SJCRH30 (cell line): ENCODE measurements around the gene ATP13A3. TPM values are rescaled to one million over a fixed set of nuclear protein-coding genes. Genes with fewer than 3 reads are reported as not detected.

ENCODE experiments used
- DNase-seq, 2 experiments: peaks; one replicate each; pipeline ENCODE4 v3.0.0-alpha.2; 2015 to 2020
- H3K27ac ChIP-seq: fragments of 250-450 bp; sonication (Bioruptor Pico); 2 replicates; pipeline ENCODE4 v1.5.1; 2020; ENCODE audit warnings: mild to moderate bottlenecking, moderate library complexity
- H3K27me3 ChIP-seq: fragments of 250-450 bp; sonication (Bioruptor Pico); 2 replicates; pipeline ENCODE4 v1.5.1; 2020; ENCODE audit warnings: mild to moderate bottlenecking, moderate library complexity
- H3K36me3 ChIP-seq: fragments of 250-450 bp; sonication (Bioruptor Pico); 2 replicates; pipeline ENCODE4 v1.5.1; 2020; ENCODE audit warnings: mild to moderate bottlenecking, moderate library complexity
- H3K4me1 ChIP-seq: fragments of 250-450 bp; sonication (Bioruptor Pico); 2 replicates; pipeline ENCODE4 v1.5.1; 2020; ENCODE audit warnings: mild to moderate bottlenecking, moderate library complexity
- H3K4me3 ChIP-seq: fragments of 250-450 bp; sonication (Bioruptor Pico); 2 replicates; pipeline ENCODE4 v1.5.1; 2020; ENCODE audit warnings: mild to moderate bottlenecking, moderate library complexity
- H3K9me3 ChIP-seq: fragments of 250-450 bp; sonication (Bioruptor Pico); replicated peaks from 2 replicates; pipeline ENCODE4 v1.5.1; 2020; ENCODE audit warnings: mild to moderate bottlenecking, moderate library complexity
- total RNA-seq: library from RNA; depleted of rRNA; stranded (reverse); fragments of >200 nt; shearing (Covaris generic); gene quantifications from 2 replicates; pipeline ENCODE4 v1.2.3, GENCODE V29; 2014

The ATP13A3 gene
- total RNA-seq, 1 experiment from 2014 or later, result 155 TPM

DNA sequence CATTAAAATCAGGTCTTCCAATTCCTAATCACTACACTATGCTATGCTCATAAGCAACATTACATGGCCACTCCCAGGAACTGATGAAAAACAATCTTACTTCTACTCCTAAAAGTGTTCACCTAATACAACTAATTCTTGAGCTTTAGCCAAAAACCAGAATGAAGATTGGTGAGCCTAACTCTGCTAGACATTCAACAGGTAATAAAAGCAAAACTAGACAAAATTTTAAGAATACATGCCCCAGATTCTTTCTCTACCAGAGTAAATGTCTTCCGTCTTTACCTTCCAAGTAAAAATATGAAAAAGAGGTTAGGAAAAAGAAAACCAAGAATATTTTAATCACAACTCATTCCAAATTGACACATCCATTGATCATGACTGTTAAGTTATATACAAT is 31.3 kb downstream of the ATP13A3 start:
- Histone ChIP-seq H3K9me3 (no peaks in the 10 kb centered on the region), H3K36me3 (peaks cover 72% of the 10 kb centered on the region)

DNA sequence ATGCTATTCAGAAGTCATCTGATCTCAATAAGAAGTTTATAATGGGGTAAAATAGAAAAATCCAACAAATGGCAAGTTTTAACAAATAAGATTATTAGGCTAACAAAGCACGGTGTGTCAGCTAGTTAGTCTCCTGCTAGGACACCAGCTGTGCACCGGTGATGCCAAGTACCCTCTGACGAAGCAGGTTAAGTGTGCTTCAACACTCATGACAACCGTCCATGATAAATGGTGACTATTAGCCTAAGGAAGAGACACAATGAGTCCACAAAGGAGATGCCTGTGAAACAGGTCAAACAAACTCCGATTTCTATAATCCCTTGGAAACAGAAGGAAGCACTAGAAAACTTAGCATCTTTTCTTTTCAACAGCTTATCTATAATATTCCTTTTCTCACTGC is 36.5 kb downstream of the ATP13A3 start:
- Histone ChIP-seq H3K4me3 (no peak overlapping the region), H3K36me3 (peaks cover 85% of the 10 kb centered on the region), H3K27me3 (no peaks in the 10 kb centered on the region), H3K9me3 (no peaks in the 10 kb centered on the region), H3K4me1 (no peaks in the 10 kb centered on the region), H3K27ac (no peak overlapping the region)
- DNase-seq, result no peak

More for the DNA sequence above, 31.3 kb downstream of the ATP13A3 start:
- Histone ChIP-seq H3K4me1 (peaks cover 3% of the 10 kb centered on the region; the same call in 1 of the 2 replicates), H3K27me3 (no peaks in the 10 kb centered on the region), H3K27ac (no peak overlapping the region), H3K4me3 (no peak overlapping the region)
- DNase-seq, result no peak

DNA sequence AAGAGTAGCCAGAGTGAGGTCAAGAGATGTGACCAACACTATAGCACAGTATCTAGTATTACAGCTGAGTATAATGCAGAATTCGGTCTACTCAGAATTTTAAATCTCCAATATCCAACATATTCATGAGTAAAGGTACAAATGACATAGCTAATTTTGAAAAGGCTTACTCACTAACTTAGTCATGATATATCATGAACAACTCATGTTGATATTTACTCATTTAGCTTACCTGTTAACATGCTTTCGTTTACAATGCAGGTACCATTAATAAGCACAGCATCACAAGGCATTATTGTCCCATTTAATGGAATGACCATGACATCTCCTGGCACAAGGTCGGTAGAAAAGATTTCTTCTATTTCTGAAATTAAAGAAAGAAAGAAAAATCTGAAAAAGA is 36.9 kb downstream of the ATP13A3 start:
- no peak overlapping the region for H3K4me3 ChIP-seq
- no peaks in the 10 kb centered on the region for H3K9me3 ChIP-seq
- no peak overlapping the region for H3K27ac ChIP-seq
- peaks cover 84% of the 10 kb centered on the region for H3K36me3 ChIP-seq
- DNase-seq, result no peak
- no peaks in the 10 kb centered on the region for H3K4me1 ChIP-seq
- no peaks in the 10 kb centered on the region for H3K27me3 ChIP-seq

DNA sequence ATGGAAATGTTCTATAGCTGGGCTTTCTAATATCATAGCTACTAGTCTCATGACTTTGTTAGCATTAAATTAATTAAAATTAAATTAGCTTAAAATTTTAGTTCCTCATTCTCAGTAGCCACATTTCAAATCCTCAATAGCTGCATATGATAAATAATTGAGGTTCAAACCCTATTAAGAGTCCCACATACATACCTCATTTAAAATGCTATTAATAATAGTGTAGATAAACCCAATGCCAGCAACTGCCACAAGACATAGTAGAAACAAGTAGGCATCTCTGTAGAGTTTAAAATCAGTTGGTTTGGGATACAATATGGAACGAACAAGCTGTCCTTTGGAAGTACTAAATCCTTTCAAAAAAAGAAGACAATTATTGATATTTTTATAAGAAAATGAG is 39.1 kb downstream of the ATP13A3 start:
- Histone ChIP-seq H3K27me3 (no peaks in the 10 kb centered on the region), H3K9me3 (no peaks in the 10 kb centered on the region), H3K27ac (no peak overlapping the region), H3K4me1 (no peaks in the 10 kb centered on the region), H3K36me3 (peaks cover 80% of the 10 kb centered on the region), H3K4me3 (no peak overlapping the region)
- no peak for DNase-seq

DNA sequence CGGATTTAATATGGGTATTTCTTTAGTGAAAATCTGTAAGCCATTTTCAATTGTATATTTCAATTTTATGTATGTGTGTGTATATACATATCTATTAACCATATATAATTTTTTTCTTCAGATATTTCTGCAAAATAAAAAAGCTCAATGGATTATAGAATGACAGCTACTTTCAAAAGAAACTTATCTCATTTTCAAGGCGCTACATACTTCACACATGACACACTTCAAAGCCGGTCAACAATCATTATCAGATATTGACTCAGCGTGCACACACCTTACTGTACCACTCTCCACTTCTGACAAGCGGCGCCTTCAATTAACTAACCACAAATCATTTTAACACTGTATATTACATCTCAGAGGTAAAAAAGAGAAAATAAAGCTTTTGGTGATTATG is 39.6 kb downstream of the ATP13A3 start:
- Histone ChIP-seq H3K36me3 (peaks cover 79% of the 10 kb centered on the region), H3K4me1 (no peaks in the 10 kb centered on the region), H3K4me3 (no peak overlapping the region), H3K9me3 (no peaks in the 10 kb centered on the region), H3K27me3 (no peaks in the 10 kb centered on the region), H3K27ac (no peak overlapping the region)
- DNase-seq, result no peak

DNA sequence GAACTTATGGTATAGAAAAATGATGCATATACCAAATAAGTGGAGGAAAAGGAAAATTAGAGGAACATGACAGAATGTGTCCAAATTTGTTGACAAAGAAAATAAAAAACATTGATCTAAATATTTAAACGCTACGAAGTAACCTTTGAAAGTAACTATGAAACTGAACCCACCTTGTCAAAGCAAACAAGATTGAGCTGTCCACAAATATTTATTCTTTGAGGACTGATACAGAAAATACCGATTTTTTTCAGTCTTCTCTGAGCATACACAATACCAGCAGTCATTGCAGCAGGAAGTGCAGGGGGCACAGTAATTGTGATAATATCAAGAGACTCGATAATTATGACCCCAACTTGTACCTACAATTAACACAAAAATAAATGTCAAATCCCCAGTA is 40.0 kb downstream of the ATP13A3 start:
- H3K36me3 ChIP-seq, result peaks cover 78% of the 10 kb centered on the region
- no peak overlapping the region for H3K27ac ChIP-seq
- H3K4me1 ChIP-seq, result no peaks in the 10 kb centered on the region
- no peak overlapping the region for H3K4me3 ChIP-seq
- H3K9me3 ChIP-seq, result no peaks in the 10 kb centered on the region
- H3K27me3 ChIP-seq, result no peaks in the 10 kb centered on the region
- no peak for DNase-seq

DNA sequence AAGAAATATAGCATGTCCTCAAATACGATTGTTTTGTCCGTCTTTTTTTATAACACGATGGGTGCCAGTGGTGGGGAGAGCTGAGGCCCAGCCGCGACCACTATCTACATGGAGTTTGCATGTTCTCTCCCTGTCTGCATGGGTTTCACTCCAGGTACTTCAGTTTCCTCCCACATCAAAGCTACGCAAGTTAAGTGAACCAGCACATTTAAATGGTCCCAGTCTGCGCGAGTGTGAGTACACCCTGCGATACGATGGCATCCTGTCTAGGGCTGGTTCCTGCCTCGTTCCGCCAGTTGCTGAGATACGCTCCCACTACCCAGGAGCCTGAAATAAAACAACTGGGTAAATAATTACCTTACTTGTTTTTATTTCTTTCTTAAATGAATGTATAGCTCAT is 40.6 kb downstream of the ATP13A3 start:
- no peak for DNase-seq
- Histone ChIP-seq H3K4me3 (no peak overlapping the region), H3K9me3 (no peaks in the 10 kb centered on the region), H3K4me1 (no peaks in the 10 kb centered on the region), H3K27me3 (no peaks in the 10 kb centered on the region), H3K36me3 (peaks cover 78% of the 10 kb centered on the region), H3K27ac (no peak overlapping the region)

DNA sequence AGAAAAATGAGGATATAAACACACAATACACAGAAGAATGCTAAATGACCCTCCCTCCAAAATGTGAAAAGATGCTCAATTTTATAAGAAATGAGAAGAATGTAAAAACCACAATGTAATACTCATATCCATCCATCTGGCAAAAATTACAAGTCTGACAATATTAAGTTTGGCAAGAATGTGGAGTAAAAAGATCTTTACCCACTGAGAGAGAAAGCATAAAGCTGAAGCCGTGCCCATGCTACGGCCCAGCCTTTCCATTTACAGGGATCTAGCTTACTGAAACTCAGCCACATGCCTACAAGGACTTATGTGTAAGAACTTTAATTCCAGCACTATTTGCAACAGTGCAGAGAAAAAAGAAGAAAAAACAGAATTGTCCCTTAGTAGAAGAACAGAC is 42.9 kb downstream of the ATP13A3 start:
- no peaks in the 10 kb centered on the region for H3K27me3 ChIP-seq
- H3K27ac ChIP-seq, result no peak overlapping the region
- DNase-seq, result no peak
- no peak overlapping the region for H3K4me3 ChIP-seq
- no peaks in the 10 kb centered on the region for H3K9me3 ChIP-seq
- no peaks in the 10 kb centered on the region for H3K4me1 ChIP-seq
- peaks cover 78% of the 10 kb centered on the region for H3K36me3 ChIP-seq

DNA sequence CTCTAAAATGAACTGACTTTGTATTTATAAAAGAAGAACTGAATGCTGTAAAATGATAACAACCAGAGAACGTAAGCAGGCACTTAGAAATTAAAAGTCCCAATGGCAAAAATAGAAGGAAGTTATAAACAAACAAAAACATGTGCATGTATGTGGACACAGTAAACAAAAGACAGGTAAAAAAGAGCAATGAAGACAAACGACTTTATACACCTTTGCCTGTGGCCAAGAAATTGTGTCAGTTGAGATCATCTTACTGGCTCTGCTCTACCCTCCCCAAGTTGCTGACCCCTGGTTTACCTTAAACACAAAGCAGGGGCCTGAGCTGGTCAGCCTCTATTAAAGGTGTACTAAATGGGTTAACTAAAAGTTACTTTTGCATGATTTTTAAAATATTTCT is 46.0 kb downstream of the ATP13A3 start:
- Histone ChIP-seq H3K27me3 (no peaks in the 10 kb centered on the region), H3K36me3 (peaks cover 77% of the 10 kb centered on the region), H3K4me3 (no peak overlapping the region), H3K9me3 (no peaks in the 10 kb centered on the region), H3K4me1 (no peaks in the 10 kb centered on the region), H3K27ac (no peak overlapping the region)
- no peak for DNase-seq

DNA sequence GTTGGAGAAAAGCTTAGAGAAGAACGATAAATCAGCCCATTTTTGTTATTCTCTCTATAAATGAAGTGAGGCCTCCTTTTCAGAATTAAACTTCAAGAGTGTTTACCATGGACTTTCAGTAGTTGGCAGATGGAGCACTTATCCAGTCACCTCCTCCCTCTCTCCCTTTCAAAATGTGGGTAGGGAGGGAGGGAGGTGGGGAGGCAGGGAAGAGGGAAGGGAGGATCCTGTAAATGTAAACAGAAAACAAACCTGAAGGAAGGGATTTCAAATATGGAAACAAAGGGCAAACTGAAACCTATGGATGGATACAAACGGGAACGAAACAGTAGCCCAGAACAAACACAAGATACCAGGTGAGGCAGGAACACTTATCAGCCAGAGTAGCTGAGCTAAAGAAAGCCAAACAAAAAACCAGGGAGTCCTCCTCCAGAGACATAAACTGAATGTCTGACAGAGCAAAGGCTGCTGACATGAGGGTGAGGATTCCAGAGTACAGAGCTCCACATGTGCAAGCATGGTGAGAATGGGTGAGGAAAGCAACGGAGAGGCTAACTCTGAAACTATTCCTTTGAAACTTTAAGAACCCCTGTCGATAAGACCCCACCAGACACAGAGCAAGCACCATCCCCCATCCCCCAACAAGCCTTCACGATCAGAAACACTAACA is 46.8 kb downstream of the ATP13A3 start:
- no peaks in the 10 kb centered on the region for H3K4me1 ChIP-seq
- H3K27ac ChIP-seq, result no peak overlapping the region
- no peak for DNase-seq
- no peaks in the 10 kb centered on the region for H3K27me3 ChIP-seq
- H3K36me3 ChIP-seq, result peaks cover 77% of the 10 kb centered on the region
- no peak overlapping the region for H3K4me3 ChIP-seq
- H3K9me3 ChIP-seq, result no peaks in the 10 kb centered on the region

DNA sequence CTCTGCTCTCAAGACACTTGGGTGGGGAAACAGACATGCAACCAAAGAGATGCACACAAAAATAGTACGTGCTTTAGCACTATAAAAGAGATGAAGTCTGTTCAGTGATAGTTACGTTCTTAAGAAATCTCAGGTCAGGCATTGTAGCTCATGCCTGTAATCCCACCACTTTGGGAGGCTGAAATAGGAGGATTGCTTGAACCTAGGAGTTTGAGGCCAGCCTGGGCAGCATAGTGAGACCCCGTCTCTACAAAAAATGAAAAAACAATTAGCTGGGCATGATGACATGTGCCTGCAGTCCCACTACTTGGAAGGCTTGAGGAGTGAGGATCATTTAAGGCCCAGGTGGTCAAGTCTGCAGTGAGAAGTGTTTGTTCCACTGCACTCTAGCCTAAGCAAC is 52.3 kb downstream of the ATP13A3 start:
- Histone ChIP-seq H3K4me3 (no peak overlapping the region), H3K27me3 (no peaks in the 10 kb centered on the region), H3K9me3 (no peaks in the 10 kb centered on the region), H3K27ac (no peak overlapping the region), H3K4me1 (no peaks in the 10 kb centered on the region), H3K36me3 (peaks cover 90% of the 10 kb centered on the region)
- no peak for DNase-seq

DNA sequence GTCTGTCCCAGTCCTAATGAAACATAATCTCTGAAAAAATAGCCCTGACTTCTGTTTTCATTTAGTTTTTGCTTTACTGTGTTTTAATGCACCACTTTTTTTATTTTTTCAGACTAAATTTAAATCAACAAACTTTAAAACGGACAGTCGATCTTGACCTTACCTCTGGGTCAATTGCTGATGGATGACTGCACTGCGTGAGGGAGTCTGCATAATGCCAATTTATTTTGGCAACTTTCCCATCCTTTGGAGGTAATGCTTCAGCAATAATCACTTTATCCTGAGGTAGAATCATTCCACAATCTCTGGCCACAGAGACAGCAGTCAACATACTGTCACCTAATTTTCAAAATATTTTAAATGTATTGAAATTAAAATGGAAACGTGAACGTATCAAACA is 55.2 kb downstream of the ATP13A3 start:
- Histone ChIP-seq H3K4me3 (no peak overlapping the region), H3K4me1 (no peaks in the 10 kb centered on the region), H3K9me3 (no peaks in the 10 kb centered on the region), H3K27me3 (no peaks in the 10 kb centered on the region), H3K27ac (no peak overlapping the region), H3K36me3 (peaks cover 90% of the 10 kb centered on the region)
- DNase-seq, result no peak

DNA sequence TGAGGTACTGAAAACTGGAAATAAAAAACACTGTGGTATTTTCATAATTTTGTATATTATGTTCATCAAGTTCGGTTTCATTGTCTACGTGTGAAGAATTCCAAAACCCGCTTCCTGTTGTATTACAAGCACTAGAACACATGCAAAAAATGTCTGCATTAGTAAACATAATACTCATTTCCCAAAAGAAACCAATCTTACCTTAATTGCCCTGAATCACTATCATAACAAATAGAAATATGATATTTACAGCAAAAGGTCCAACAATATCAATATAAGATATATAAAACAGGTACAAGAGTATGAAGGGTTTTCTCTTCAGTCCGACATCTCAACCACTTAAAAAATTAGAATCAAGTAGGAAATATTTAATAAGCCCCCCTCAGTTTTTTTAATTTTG is 61.4 kb downstream of the ATP13A3 start:
- no peaks in the 10 kb centered on the region for H3K27me3 ChIP-seq
- H3K27ac ChIP-seq, result no peak overlapping the region
- DNase-seq, result no peak
- no peaks in the 10 kb centered on the region for H3K9me3 ChIP-seq
- H3K4me1 ChIP-seq, result no peaks in the 10 kb centered on the region
- H3K36me3 ChIP-seq, result peaks cover 67% of the 10 kb centered on the region
- no peak overlapping the region for H3K4me3 ChIP-seq

DNA sequence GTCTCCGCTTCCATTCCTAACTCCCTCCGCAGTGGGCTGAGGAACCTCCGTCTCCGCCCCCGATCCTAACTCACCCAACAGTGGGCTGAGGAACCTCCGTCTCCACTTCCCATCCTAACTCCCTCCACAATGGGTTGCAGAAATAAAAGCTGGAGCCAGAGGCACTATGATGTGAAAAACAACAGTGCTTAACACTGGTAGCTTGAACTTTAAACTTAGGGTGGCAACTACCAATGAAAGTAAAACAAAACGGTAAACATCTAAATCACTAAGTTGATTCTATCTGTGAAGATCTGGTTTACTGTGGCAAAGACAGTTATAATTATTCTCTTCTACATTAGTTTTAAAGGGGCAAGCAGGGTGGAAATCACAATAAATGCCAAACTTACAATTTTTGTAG is 61.8 kb downstream of the ATP13A3 start:
- H3K36me3 ChIP-seq, result peaks cover 67% of the 10 kb centered on the region
- no peak overlapping the region for H3K4me3 ChIP-seq
- H3K4me1 ChIP-seq, result no peaks in the 10 kb centered on the region

DNA sequence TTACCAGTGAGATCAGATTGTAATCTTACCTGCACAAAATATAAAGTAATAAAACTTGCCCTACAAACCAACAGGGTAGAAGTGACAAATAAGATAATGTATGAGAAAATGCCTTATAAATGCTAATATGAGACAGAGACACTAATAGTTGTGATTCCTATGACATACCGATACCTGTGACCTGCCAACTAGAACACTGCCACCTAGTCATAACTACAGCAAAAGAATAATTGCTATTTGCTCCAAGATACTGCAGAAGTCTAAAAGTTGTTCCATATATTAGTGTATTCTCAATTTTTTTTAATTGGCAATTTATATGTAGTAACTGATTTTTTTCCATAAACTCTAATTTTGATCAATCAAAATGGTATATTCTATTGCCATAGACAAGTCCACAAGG is 62.4 kb downstream of the ATP13A3 start:
- Histone ChIP-seq H3K27ac (no peak overlapping the region), H3K36me3 (peaks cover 67% of the 10 kb centered on the region), H3K4me3 (no peak overlapping the region), H3K9me3 (no peaks in the 10 kb centered on the region), H3K27me3 (no peaks in the 10 kb centered on the region), H3K4me1 (no peaks in the 10 kb centered on the region)
- DNase-seq, result no peak

More for the DNA sequence above, 61.8 kb downstream of the ATP13A3 start:
- Histone ChIP-seq H3K27me3 (no peaks in the 10 kb centered on the region), H3K9me3 (no peaks in the 10 kb centered on the region), H3K27ac (no peak overlapping the region)
- no peak for DNase-seq

DNA sequence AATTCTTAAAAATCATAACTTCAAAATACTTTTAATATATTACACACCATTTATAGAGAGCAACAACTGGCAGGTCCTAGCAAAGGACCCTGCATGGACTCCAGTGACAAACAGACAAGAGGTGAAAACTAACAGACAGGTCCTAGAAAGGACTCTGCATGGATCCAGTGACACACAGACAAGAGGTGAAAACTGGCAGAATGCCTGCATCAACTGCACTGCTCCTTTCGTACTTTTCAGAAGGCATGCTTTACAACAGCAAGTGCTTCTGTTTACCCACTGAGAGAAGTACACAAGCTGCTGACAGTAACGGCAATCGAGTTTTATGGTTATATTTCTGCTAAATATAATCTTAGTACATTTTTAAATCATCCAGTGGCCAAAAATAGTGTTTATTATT is 63.5 kb downstream of the ATP13A3 start:
- no peaks in the 10 kb centered on the region for H3K4me1 ChIP-seq
- DNase-seq, result no peak
- H3K9me3 ChIP-seq, result no peaks in the 10 kb centered on the region
- H3K4me3 ChIP-seq, result no peak overlapping the region
- H3K27ac ChIP-seq, result no peak overlapping the region
- peaks cover 67% of the 10 kb centered on the region for H3K36me3 ChIP-seq
- no peaks in the 10 kb centered on the region for H3K27me3 ChIP-seq
